Pancreas (tissue), 10 donors: ENCODE results near the gene PLEKHH1. TPM values are rescaled to one million over a fixed set of nuclear protein-coding genes. Genes with fewer than 3 reads are reported as not detected.

Experiments used
- ATAC-seq, 4 donors: fragments of 200-7000 bp; cut with Tn5 transposase; one replicate each; pipeline versions ENCODE4 v1.8.0 to v1.9.1; 2020; ENCODE audit warnings: mild to moderate bottlenecking in 4 of 4, moderate library complexity in 4 of 4
- DNase-seq, 6 donors: peaks; one replicate each; pipeline ENCODE4 v3.0.0-alpha.2; 2020
- FAIRE-seq: peaks from 2 replicates; lab custom pipeline; 2012; peaks lifted over from hg19 to GRCh38; lab: Jason Lieb, UNC
- H3K27ac ChIP-seq, 4 donors: fragments of 200-600 bp; sonication (generic); 1 replicate in 3 of 4; 2 replicates in 1 of 4; pipeline versions ENCODE4 v1.5.0 to v1.8.0; 2020
- H3K27me3 ChIP-seq, 4 donors: fragments of 200-600 bp; one replicate each; pipeline ENCODE4 v1.8.0; 2021
- H3K36me3 ChIP-seq, 3 donors: fragments of 200-600 bp; sonication (generic) in 1 of 3; one replicate each; pipeline versions ENCODE4 v1.5.0 to v1.8.0; 2020 to 2021
- H3K4me1 ChIP-seq, 3 donors: fragments of 200-600 bp; one replicate each; pipeline ENCODE4 v1.8.0; 2021
- H3K4me3 ChIP-seq, 4 donors: fragments of 200-600 bp; sonication (generic) in 2 of 4; one replicate each; pipeline versions ENCODE4 v1.5.0 to v1.8.0; 2020 to 2021
- H3K9me3 ChIP-seq, 4 donors: fragments of 200-600 bp; one replicate each; pipeline ENCODE4 v1.8.0; 2021
- CTCF ChIP-seq, 4 donors: fragments of 200-600 bp; sonication (generic) in 3 of 4; IDR thresholded peaks; one replicate each; pipeline versions ENCODE4 v1.5.0 to v1.8.0; 2021; ENCODE audit warnings: antibody characterized with exemption in 4 of 4
- WGBS, 2 donors: extraction: QIAGEN DNeasy Blood & Tissue Kit; methylation state at CpG; one replicate each; pipeline ENCODE4 v1.1.7; 2013; 5-methylcytosine and 5-hydroxymethylcytosine counted together
- intact Hi-C, 3 donors: fragments of 100-400 bp; cut with DNase I; formaldehyde crosslinking; loops; one replicate each; pipeline versions ENCODE4 v1.11.1 to v1.14.2; 2022
- polyA plus RNA-seq, 2 donors: library from polyadenylated mRNA; stranded (reverse); fragments of 200-250 nt; gene quantifications; one replicate each; pipeline ENCODE4 v1.2.3, GENCODE V29; 2013
- total RNA-seq, 6 donors: library from RNA; stranded (reverse); fragmentation: NEBNext Ultra II Directional in 4 of 6; extraction: Animal tissue kit (Norgen Biotek cat#: 25700) in 4 of 6; gene quantifications; one replicate each; pipeline versions ENCODE4 v1.2.1 to v1.2.4, GENCODE V29; 2021 to 2023
- donor health status: healthy with polysubstance abuse.
- donor health status: DM: no; HTN: no; CAD: no; lungs with moderate emphysema.
- donor health status: DM: no; HTN: no; CAD: no.
- donor health status: control.
- donor health status: control.
- donor health status: Bipolar disorder and iron deficiency.
- donor health status: DM: yes; HTN: yes; CAD: no.
- donor health status: DM: no; HTN: no; CAD: no.
- donor health status: DM: no; HTN: no; CAD: no.
- donor health status: DM: yes; HTN: yes; CAD: no.

PLEKHH1 gene
- total and polyA plus RNA-seq, 8 donors, result 15.0 to 48.8 (median 22.6) TPM

GRCh38 chr14:67555518-67556090 is 22.5 kb downstream of the PLEKHH1 start:
- FAIRE-seq (no peak), ATAC-seq (no peak), DNase-seq (peak in 1 of 6 donors; percentile 27)
- Histone ChIP-seq H3K27ac (no peak overlapping the region), H3K27me3 (no peaks in the 10 kb centered on the region), H3K4me3 (no peak overlapping the region), H3K9me3 (no peaks in the 10 kb centered on the region), H3K4me1 (no peaks in the 10 kb centered on the region), H3K36me3 (peaks cover 0 to 8% (median 0%) of the 10 kb centered on the region in 3 donors)
- intact Hi-C loops, result no loop called here
- no peak for TF ChIP-seq CTCF (IDR thresholded peaks at IDR 0.05)
- 83 to 89% methylated on average over 11 of the region's 11 CpGs for WGBS, 2 donors

GRCh38 chr14:67556671-67557070 is 23.6 kb downstream of the PLEKHH1 start:
- Histone ChIP-seq H3K9me3 (no peaks in the 10 kb centered on the region), H3K27me3 (no peaks in the 10 kb centered on the region), H3K36me3 (peaks cover 0 to 8% (median 0%) of the 10 kb centered on the region in 3 donors), H3K4me3 (no peak overlapping the region), H3K4me1 (no peaks in the 10 kb centered on the region), H3K27ac (no peak overlapping the region)
- DNase-seq, result no peak
- FAIRE-seq, result no peak
- no peak for ATAC-seq
- WGBS, 2 donors, result 63 to 65% methylated on average over 2 of the region's 2 CpGs
- intact Hi-C loops, result no loop called here
- TF ChIP-seq CTCF (IDR thresholded peaks at IDR 0.05), result no peak

GRCh38 chr14:67557118-67557517 is 24.0 kb downstream of the PLEKHH1 start:
- TF ChIP-seq CTCF (IDR thresholded peaks at IDR 0.05), result no peak
- no peaks in the 10 kb centered on the region for H3K27me3 ChIP-seq
- FAIRE-seq (no peak), ATAC-seq (no peak), DNase-seq (peak in 1 of 6 donors; percentile 28)
- H3K9me3 ChIP-seq, result no peaks in the 10 kb centered on the region
- intact Hi-C loops, result no loop called here
- H3K36me3 ChIP-seq, result peaks cover 0 to 12% (median 0%) of the 10 kb centered on the region in 3 donors
- no peak overlapping the region for H3K4me3 ChIP-seq
- WGBS, 2 donors, result 89 to 91% methylated on average over 7 of the region's 7 CpGs
- H3K27ac ChIP-seq, result no peak overlapping the region
- H3K4me1 ChIP-seq, result no peaks in the 10 kb centered on the region

- H3K9me3 ChIP-seq, result no peaks in the 10 kb centered on the region
- intact Hi-C loops, result no loop called here
- no peak for TF ChIP-seq CTCF (IDR thresholded peaks at IDR 0.05)
- H3K4me1 ChIP-seq, result no peaks in the 10 kb centered on the region
- no peak overlapping the region for H3K27ac ChIP-seq
- peak in 1 of 6 donors; percentile 12 for DNase-seq
- H3K27me3 ChIP-seq, result no peaks in the 10 kb centered on the region
- H3K36me3 ChIP-seq, result peaks cover 0 to 17% (median 0%) of the 10 kb centered on the region in 3 donors
- no peak for ATAC-seq
- H3K4me3 ChIP-seq, result no peak overlapping the region
- no peak for FAIRE-seq
- WGBS, 2 donors, result 93 to 95% methylated on average over 3 of the region's 3 CpGs
Observed at GRCh38 chr14:67557656-67558055, 24.6 kb downstream of the PLEKHH1 start.

- Histone ChIP-seq H3K9me3 (no peaks in the 10 kb centered on the region), H3K27me3 (no peaks in the 10 kb centered on the region), H3K4me1 (no peaks in the 10 kb centered on the region), H3K4me3 (no peak overlapping the region), H3K27ac (no peak overlapping the region), H3K36me3 (peaks cover 0 to 22% (median 0%) of the 10 kb centered on the region in 3 donors)
- DNase-seq (peak in 1 of 6 donors; percentile 30), FAIRE-seq (no peak), ATAC-seq (no peak)
- intact Hi-C loops, result no loop called here
- TF ChIP-seq CTCF (IDR thresholded peaks at IDR 0.05), result no peak
- 56 to 61% methylated on average over 4 of the region's 4 CpGs for WGBS, 2 donors
Observed at GRCh38 chr14:67559639-67560038, 26.5 kb downstream of the PLEKHH1 start.
